ENCODE results near the gene SETX.
A peak's percentile ranks its signal among the peaks of the same experiment; 100 is the strongest.

The SETX gene

DNA sequence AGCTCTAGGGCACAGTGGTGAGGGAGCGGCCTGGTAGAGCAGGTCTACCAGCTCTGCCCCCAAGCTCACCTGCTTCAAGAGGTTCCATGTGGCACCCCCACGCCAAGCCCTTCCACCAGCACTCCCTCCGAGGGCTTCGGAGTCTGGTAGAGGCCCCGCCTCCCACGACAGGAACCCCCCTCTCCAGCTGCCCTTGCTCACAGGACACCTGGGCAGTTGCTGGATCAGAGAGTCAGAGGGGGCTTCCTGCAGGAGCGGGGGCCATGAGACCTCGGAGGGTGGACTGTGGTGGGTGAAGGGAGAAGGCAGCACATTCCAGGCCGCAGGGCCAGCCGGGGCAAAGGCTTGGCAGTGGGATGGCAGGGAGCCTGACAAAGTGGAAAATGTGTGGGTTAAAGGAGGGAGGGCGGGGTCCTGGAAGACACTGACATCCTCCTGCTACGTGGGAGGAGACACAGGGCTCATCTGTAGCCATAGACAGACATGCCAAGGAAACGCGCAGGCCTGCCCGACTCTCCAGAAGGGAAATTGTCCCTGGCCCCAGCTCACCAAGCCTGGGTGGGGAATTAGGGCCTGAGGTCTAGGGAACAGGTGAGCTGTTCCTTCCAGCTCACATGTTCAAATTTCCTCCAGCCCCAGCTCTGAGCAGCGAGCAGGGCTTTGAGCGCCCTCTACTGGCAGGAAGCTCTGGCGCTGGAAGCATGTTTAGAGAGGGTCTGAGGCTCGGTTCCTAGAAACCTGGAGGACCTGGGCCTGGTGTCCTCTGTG lies 118.7 kb downstream of the SETX start:
- no peak for TF ChIP-seq GATA3 (IDR thresholded peaks at IDR 0.05; ENCODE audit: low read depth, low read length)
- TF ChIP-seq GATA2 (IDR thresholded peaks at IDR 0.05; ENCODE audit: low read depth, low read length) = no peak

DNA sequence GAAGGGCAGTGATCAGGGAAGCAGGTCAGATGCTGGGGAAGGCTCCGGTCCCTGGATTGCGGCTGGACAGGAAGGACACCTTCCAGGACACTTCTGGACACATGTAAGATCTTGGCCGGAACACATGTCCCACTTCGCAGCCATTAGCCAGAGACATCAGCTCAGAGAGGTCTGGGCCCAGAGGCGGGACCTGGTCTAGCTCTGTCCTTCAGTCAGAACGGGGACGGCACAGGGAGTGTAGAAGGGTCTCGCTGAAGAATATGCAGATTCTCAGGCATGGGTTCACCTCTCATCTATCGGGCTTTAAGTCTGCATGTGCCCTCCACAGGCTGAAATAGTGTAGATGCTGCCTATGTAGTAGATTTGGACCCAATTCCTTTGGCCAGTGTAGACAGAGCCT lies 119.7 kb downstream of the SETX start:
- TF ChIP-seq GATA3 (IDR thresholded peaks at IDR 0.05; ENCODE audit: low read depth, low read length) = no peak
- TF ChIP-seq GATA2 (IDR thresholded peaks at IDR 0.05; ENCODE audit: low read depth, low read length) = no peak

DNA sequence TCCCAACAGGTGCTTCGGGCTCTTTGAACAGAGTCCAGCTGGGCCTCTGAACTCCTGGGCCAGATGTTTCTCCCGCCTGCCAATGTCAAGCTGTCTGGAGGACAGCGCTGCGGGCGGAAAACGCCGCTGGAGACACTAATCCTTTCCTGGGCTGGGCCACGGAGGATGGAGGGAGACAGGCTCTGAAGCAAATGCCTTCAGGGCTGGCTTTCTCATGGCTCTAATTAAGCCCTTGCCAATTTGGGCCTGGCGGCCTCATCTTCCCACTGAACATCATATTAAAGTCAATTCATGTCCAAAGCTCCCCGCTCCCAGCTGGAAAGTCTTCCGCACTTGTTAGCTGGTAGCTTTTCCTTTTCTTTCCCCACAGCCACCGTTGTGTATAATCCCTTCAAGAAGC lies 120.3 kb downstream of the SETX start:
- no peak for TF ChIP-seq GATA3 (IDR thresholded peaks at IDR 0.05; ENCODE audit: low read depth, low read length)
- TF ChIP-seq GATA2 (IDR thresholded peaks at IDR 0.05; ENCODE audit: low read depth, low read length) = no peak

DNA sequence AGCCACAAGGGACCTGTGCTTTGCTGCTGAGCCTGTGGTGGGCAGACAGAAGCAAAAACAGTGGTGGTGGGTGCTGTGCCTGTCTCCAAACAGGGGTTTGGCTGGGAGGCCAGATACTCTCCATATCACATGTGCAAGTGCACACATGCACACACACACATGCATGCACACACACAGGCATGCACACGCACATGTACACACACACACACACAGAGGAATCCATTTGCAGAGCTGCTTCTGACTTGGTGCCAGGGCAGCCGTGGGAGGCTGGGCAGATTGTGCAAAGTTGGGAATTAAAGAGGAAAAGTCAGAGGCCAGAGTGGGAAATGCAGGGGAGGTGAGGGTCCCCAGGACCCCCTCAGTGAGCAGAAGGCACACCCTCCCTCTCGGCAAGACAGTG lies 121.6 kb downstream of the SETX start:
- TF ChIP-seq GATA3 (IDR thresholded peaks at IDR 0.05; ENCODE audit: low read depth, low read length) (no peak), GATA2 (IDR thresholded peaks at IDR 0.05; ENCODE audit: low read depth, low read length) (no peak)

DNA sequence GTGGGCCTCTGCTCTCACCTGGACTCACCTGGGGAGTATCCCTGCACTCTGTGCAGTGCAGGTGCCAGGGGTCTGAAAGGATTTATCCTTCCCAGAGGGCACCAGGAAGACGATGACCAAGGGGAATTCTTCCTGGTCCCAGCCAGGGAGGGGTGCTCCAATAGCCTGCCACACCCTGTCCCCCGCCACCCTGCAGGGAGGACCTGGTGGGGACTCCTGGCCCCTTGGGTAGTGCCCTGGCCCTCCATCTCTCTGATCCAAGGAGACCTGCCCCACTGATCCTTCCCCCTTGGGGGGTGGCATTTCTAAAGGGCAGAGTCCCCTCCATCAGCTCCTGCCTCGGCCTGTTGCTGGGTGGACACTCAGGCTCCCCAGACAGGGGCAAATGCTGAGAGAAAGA lies 122.3 kb downstream of the SETX start:
- TF ChIP-seq GATA2 (IDR thresholded peaks at IDR 0.05; ENCODE audit: low read depth, low read length) (no peak), GATA3 (IDR thresholded peaks at IDR 0.05; ENCODE audit: low read depth, low read length) (no peak)

DNA sequence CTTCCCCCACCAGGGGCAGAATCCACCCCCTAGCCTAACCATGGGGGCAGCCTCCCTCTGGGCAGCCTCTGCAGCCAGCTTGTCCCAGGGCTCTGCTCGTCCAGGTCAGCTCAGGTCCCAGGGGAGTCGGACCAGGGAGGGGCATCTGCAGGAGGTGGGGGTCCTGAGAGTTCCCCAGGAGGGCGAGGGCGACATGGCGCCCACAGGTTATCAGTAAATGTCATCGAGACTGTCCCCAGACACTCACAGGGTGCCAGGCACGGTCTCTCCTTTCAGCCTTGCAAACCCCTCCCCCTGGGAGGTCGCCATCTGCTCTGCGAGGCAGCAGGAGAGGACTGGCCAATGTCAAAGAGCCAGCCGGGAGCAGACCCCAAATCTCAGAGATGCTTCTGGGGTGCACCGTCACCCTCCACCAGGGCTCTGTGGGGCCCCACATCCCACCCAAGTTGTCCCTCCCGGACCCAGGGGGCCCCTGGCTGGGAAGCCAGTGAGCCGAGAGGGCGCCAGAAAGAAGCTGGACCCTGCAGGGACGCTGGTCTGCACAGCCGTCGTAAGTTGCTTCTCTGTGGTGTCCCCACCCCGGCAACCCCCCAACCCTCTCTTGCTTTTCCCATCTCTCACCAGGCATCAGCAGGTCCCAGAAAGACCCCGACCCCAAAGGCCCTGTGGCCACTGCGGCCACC lies 123.6 kb downstream of the SETX start:
- no peak for TF ChIP-seq GATA3 (IDR thresholded peaks at IDR 0.05; ENCODE audit: low read depth, low read length)
- peak; percentile 63 for TF ChIP-seq GATA2 (IDR thresholded peaks at IDR 0.05; ENCODE audit: low read depth, low read length)

DNA sequence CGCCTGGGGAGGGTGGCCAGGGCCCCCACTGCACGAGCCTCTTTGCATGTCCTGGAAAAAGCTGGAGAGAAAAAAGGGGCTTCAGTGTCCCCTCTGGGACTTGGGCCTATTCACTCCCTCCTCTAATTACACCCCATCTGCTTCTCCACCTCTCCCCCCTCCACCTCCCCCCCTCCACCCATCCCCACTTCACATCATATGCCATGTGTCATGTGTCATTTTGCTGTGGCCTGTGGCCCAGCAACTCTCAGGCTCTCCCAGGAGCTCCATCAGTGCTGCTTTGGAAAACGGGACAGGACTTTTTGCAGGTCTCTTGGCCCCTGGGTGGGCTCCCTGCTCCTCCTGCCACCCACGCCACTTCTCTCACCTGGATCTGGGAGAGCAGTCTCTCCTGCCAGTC lies 124.2 kb downstream of the SETX start:
- TF ChIP-seq GATA3 (IDR thresholded peaks at IDR 0.05; ENCODE audit: low read depth, low read length) (no peak), GATA2 (IDR thresholded peaks at IDR 0.05; ENCODE audit: low read depth, low read length) (no peak)

DNA sequence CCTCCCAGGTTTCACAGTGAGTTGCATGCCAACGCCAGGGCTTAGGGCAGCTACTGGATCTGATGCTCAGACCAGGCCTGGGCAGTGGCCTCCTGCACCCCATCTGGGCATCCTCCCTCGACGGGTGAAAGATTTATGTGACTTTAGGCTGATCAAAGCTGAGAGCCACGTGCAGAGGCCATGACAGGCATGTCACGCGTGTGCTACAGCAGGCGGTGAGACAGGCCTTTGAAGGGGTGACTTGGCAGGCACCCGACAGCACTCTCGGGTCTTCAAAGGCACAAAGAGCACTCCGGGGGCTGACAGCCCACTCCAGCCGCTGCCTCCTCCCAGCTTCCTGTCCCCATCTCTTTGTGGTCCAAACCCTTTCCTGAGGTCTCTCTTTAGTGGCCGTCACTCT lies 126.7 kb downstream of the SETX start:
- TF ChIP-seq GATA3 (IDR thresholded peaks at IDR 0.05; ENCODE audit: low read depth, low read length) = no peak
- no peak for TF ChIP-seq GATA2 (IDR thresholded peaks at IDR 0.05; ENCODE audit: low read depth, low read length)

DNA sequence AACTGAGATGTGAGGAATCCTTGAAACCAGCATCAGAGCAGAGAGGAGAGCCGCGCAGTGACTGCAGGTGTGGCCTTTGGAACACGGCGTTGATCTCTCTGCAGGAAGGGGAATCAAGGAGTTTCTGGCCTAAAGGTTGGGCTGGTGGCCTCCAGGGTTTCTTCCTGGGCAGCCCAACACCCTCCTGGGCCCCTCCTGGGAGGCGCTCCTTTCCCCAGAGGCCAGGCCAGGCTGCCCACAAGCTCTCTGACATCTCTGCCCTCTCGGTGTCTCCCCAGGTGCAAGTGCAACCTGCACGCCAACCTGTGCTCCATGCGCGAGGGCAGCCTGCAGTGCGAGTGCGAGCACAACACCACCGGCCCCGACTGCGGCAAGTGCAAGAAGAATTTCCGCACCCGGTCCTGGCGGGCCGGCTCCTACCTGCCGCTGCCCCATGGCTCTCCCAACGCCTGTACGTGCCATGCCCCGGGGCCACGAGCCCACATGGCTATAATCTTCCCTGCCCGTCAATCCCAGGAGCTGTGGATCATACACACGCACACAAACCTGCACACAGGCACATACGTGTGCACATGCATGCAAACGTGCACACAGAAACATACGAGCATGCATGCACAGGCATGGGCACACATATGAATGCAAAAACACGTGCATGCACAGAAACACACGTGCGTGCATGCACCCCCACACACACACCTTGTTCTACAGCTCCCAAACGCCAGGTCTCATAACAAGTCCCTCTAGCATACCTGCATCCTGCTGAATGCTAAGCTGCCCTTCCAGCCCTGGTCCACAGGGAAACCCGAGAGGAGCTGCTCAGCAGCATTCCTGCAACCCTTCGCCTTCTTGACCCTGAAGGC lies 128.0 kb downstream of the SETX start:
- TF ChIP-seq GATA3 (IDR thresholded peaks at IDR 0.05; ENCODE audit: low read depth, low read length) = no peak

DNA sequence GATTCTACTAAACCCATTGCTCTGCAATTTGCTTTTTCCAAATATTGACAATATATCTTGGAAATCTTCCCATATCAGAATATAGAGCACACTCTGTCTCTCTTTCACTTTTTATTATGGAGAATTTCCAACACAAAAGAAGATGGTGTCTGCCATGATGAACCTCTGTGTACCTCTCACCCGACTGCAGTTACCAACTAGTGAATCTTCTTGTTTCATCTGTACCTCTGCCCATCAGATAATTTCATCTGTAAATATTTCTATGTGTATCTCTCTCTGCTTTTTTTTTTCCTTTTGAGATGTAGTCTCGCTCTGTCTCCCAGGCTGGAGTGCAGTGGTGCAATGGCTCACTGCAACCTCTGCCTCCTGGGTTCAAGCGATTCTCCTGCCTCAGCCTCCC lies 130.1 kb downstream of the SETX start:
- TF ChIP-seq GATA2 (IDR thresholded peaks at IDR 0.05; ENCODE audit: low read depth, low read length) = no peak
- no peak for TF ChIP-seq GATA3 (IDR thresholded peaks at IDR 0.05; ENCODE audit: low read depth, low read length)

DNA sequence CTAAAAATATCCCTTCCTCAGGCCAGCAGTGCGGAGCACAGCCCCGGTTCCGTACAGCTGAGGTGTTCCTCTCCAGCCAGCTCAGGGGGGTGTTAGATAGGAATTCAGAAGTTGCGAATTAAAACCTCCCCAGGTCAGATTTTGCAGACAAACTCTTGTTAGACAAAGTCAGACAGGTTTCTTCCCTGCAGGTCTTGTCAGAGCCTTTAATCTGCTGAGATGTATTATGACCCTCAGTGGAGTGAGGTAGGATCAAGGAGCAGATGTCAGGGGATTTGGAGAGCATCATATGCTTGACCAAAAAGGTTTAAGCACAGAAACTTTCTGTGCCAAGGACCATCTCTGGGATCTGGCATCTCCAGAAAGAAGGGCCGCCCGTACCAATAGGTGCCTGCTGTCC lies 132.8 kb downstream of the SETX start:
- TF ChIP-seq GATA3 (IDR thresholded peaks at IDR 0.05; ENCODE audit: low read depth, low read length) = no peak
- TF ChIP-seq GATA2 (IDR thresholded peaks at IDR 0.05; ENCODE audit: low read depth, low read length) = no peak

DNA sequence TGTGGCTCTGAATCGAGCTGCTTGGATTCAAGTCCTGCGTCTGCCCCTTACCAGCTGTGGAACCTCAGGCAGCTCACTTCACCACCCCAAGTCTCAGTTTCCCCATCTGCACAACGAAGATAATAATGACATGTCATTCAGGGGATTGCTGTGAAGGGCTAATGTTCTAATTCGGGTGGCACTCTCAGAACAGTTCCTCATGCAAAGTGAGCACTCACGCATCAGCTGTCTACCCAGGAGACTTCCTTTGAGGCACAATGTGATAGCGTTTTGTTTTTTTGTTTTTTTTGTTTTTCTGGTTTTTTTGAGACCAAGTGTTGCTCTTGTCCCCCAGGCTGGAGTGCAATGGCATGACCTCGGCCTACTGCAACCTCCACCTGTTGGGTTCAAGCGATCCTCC lies 136.6 kb downstream of the SETX start:
- TF ChIP-seq GATA2 (IDR thresholded peaks at IDR 0.05; ENCODE audit: low read depth, low read length) (no peak), GATA3 (IDR thresholded peaks at IDR 0.05; ENCODE audit: low read depth, low read length) (no peak)

DNA sequence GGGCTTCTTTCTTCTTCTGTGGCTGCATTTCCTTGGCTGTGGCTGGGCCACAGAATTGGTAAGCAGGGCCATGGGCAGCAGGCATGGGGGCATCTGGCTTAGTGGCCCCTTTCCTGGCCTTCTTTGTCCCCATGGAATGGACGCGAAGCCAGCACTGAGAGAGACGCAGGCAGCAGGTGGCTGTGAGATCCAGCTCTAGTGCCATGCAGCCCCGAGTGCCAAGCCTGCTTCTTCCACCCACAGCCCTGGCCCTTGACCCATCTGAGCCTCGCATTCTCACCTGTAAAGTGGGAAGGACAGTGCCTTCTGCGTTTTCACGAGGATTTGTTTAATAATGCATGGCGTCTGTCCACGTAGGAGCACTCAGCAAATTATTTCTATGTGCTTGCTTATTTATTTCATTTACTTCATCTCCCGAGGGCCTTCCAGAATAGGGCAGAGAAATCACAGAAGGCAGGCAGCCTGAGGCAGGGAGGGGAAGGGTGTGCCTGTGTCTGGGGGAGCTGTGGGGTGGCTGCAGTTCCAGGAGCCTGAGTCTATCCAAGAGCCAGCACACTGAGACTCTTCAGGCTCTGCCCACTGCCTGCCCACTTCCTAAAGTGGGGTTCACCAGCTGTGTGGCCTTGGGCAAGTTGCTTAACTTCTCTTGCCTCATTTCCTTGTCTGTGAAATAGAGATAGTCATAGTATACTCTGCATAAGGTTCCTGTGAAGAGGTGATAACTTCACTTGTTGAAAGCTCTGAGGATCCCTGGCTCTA lies 137.7 kb downstream of the SETX start:
- TF ChIP-seq GATA3 (IDR thresholded peaks at IDR 0.05; ENCODE audit: low read depth, low read length) = no peak
- TF ChIP-seq GATA2 (IDR thresholded peaks at IDR 0.05; ENCODE audit: low read depth, low read length) = no peak
